Sigmoid colon (tissue), 7 donors: ENCODE results near the gene AP1AR. TPM values are rescaled to one million over a fixed set of nuclear protein-coding genes. Genes with fewer than 3 reads are reported as not detected.

Experiments used
- DNase-seq: peaks from one replicate; pipeline ENCODE4 v3.0.0-alpha.2; 2019
- H3K27ac ChIP-seq, 4 donors: fragments of 200-600 bp; sonication (generic); one replicate each; pipeline ENCODE4 v1.5.1; 2016 to 2019; ENCODE audit warnings: mild to moderate bottlenecking in 1 of 4
- H3K27me3 ChIP-seq, 3 donors: fragments of 200-600 bp; sonication (generic); one replicate each; pipeline ENCODE4 v1.5.1; 2019; ENCODE audit warnings: mild to moderate bottlenecking in 1 of 3
- H3K36me3 ChIP-seq, 4 donors: fragments of 200-600 bp; sonication (generic); one replicate each; pipeline ENCODE4 v1.5.1; 2016 to 2019
- H3K4me1 ChIP-seq, 4 donors: fragments of 200-600 bp; sonication (generic); one replicate each; pipeline ENCODE4 v1.5.1; 2017 to 2019
- H3K4me3 ChIP-seq, 4 donors: fragments of 200-600 bp; sonication (generic); one replicate each; pipeline ENCODE4 v1.5.1; 2017 to 2019; ENCODE audit warnings: mild to moderate bottlenecking in 2 of 4, moderate library complexity in 1 of 4
- H3K9me3 ChIP-seq, 4 donors: fragments of 200-600 bp in 3 of 4; sonication (generic) in 3 of 4; one replicate each; pipeline versions ENCODE4 v1.5.1 to v1.6.1; 2013 to 2019
- EP300 ChIP-seq, 4 donors: sonication (generic); formaldehyde crosslinking; IDR thresholded peaks; one replicate each; pipeline ENCODE4 v1.6.1; 2017; ENCODE audit warnings: antibody characterized with exemption in 4 of 4
- POLR2A ChIP-seq, 2 donors: fragments of 450-650 bp; IDR thresholded peaks; one replicate each; pipeline ENCODE4 v1.6.1; 2016; ENCODE audit warnings: antibody characterized with exemption in 2 of 2, mild to moderate bottlenecking in 2 of 2, moderate library complexity in 2 of 2
- POLR2AphosphoS5 ChIP-seq, 4 donors: sonication (generic); formaldehyde crosslinking; IDR thresholded peaks; one replicate each; pipeline ENCODE4 v1.6.1; 2017; ENCODE audit warnings: antibody characterized with exemption in 4 of 4
- whole genome bisulfite sequencing, 2 donors: extraction: QIAGEN DNeasy Blood & Tissue Kit; methylation state at CpG; one replicate each; pipeline ENCODE4 v1.1.7; 2013; 5-methylcytosine and 5-hydroxymethylcytosine counted together
- intact Hi-C: fragments of 100-400 bp; cut with DNase I; formaldehyde crosslinking; loops from one replicate; pipeline ENCODE4 v1.15.1; 2023
- polyA plus RNA-seq, 3 donors: library from polyadenylated mRNA; stranded (reverse); fragments of 200-250 nt; gene quantifications; one replicate each; pipeline ENCODE4 v1.2.3, GENCODE V29; 2013
- total RNA-seq, 4 donors: library from RNA; depleted of rRNA; stranded (reverse); fragments of >200 nt; gene quantifications; one replicate each; pipeline ENCODE4 v1.1.0, GENCODE V29; 2016
- TF ChIP-seq, protein P1 (sequence below), 4 experiments: fragments of 450-650 bp in 3 of 4; fragments of 200-600 bp in 1 of 4; IDR thresholded peaks; one replicate each; pipeline ENCODE4 v1.5.1; 2016 to 2019; ENCODE audit warnings: antibody characterized with exemption in 4 of 4, mild to moderate bottlenecking in 3 of 4, moderate library complexity in 2 of 4
- donor health status: healthy with polysubstance abuse.
- donor health status: Bipolar disorder and iron deficiency.
- donor health status: healthy.

Gene AP1AR
- total and polyA plus RNA-seq, 7 donors, result 6.9 to 36.3 (median 19.5) TPM

DNA sequence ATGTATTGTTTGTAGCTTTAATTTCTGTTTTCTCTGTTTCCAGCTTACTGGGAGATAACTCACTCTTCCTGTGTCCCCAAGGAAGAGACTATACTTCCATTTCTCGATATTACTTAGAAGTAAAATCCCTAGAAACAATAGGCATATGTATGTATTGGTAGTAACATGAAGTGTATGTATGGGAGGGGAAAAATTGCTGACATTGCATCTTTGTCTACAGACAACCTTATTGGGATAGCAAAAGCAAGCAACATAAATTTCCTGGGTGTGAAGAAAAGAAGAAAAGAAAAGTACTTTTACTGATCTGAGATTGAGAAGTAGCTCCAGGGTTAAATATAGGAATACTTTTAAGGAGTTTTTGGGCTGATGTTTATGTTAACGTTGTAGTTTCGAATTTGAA, 15.4 kb downstream of the AP1AR start:
- no peaks in the 10 kb centered on the region for H3K36me3 ChIP-seq
- H3K9me3 ChIP-seq, result no peaks in the 10 kb centered on the region
- no peak for DNase-seq
- H3K4me3 ChIP-seq, result no peak overlapping the region
- no peaks in the 10 kb centered on the region for H3K27me3 ChIP-seq
- WGBS, 2 donors, result 85 to 92% methylated on average over 3 of the region's 3 CpGs
- TF ChIP-seq EP300 (IDR thresholded peaks at IDR 0.05) (no peak), POLR2A (IDR thresholded peaks at IDR 0.05) (no peak), POLR2AphosphoS5 (IDR thresholded peaks at IDR 0.05) (no peak)
- TF ChIP-seq, protein P1, sequence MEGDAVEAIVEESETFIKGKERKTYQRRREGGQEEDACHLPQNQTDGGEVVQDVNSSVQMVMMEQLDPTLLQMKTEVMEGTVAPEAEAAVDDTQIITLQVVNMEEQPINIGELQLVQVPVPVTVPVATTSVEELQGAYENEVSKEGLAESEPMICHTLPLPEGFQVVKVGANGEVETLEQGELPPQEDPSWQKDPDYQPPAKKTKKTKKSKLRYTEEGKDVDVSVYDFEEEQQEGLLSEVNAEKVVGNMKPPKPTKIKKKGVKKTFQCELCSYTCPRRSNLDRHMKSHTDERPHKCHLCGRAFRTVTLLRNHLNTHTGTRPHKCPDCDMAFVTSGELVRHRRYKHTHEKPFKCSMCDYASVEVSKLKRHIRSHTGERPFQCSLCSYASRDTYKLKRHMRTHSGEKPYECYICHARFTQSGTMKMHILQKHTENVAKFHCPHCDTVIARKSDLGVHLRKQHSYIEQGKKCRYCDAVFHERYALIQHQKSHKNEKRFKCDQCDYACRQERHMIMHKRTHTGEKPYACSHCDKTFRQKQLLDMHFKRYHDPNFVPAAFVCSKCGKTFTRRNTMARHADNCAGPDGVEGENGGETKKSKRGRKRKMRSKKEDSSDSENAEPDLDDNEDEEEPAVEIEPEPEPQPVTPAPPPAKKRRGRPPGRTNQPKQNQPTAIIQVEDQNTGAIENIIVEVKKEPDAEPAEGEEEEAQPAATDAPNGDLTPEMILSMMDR (IDR thresholded peaks at IDR 0.05), result no peak
- peaks cover 0 to 3% (median 0%) of the 10 kb centered on the region in 4 donors for H3K4me1 ChIP-seq
- intact Hi-C loops, result no loop called here
- no peak overlapping the region for H3K27ac ChIP-seq

DNA sequence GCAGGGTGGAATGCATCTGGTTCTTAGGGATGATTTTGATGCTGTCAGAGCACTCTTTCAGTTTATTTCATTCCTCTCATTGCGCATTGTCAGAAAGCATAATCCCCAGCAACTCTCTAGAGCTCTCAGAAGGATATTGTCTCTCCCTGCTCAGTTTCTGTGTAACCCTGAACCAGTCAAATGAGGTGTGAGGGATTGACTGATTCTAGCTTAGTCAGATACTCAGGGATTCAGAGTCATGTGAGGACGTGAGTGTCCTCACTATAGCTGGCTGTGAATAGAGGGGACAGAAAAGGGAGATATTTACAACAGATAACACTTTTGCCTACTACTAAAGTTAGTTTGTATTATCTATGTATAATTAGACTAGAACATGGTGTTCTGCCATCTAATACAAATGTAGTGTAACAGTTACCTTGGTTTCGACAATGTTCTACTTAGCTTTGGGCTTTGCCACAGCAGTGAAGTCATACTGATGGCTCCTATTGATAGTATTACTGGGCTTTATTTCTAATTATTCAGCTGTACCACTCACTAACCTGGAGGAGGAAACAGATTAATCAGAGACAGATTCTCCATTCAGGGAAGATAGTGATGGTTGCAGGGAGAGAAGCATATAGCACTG, 19.5 kb downstream of the AP1AR start:
- H3K4me3 ChIP-seq, result no peak overlapping the region
- intact Hi-C loops, result no loop called here
- no peaks in the 10 kb centered on the region for H3K9me3 ChIP-seq
- peaks cover 0 to 7% (median 0%) of the 10 kb centered on the region in 4 donors for H3K36me3 ChIP-seq
- TF ChIP-seq, protein P1 (IDR thresholded peaks at IDR 0.05), result no peak
- TF ChIP-seq POLR2A (IDR thresholded peaks at IDR 0.05) (no peak), EP300 (IDR thresholded peaks at IDR 0.05) (no peak), POLR2AphosphoS5 (IDR thresholded peaks at IDR 0.05) (no peak)
- no peak for DNase-seq
- H3K4me1 ChIP-seq, result no peaks in the 10 kb centered on the region
- H3K27me3 ChIP-seq, result no peaks in the 10 kb centered on the region
- 96 to 97% methylated on average over 3 of the region's 3 CpGs for WGBS, 2 donors
- H3K27ac ChIP-seq, result no peak overlapping the region

DNA sequence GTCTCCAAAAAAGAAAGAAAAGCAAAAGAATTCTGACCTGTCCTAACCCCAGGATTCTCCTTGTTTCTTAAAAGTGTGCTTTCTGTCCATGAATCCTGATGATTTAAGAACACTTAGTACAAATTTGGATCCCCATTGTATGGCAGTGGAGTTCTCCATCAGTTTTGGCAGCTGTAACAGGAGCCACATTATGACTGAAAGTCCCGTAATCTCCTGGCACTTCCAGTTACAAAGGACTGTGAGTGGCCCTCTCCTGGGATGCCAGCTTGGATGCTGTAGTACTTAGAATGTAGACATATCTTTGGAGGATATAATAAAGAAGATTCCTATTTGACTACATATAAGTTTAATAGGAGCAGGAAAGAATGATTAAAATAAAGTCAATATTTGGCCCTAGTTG, 20.6 kb downstream of the AP1AR start:
- no peak for DNase-seq
- 97% methylated on average over 1 of the region's 1 CpG for whole genome bisulfite sequencing, 2 donors
- intact Hi-C loops, result no loop called here
- H3K27ac ChIP-seq, result no peak overlapping the region
- TF ChIP-seq POLR2A (IDR thresholded peaks at IDR 0.05), result no peak
- TF ChIP-seq, protein P1 (IDR thresholded peaks at IDR 0.05), result no peak
- TF ChIP-seq EP300 (IDR thresholded peaks at IDR 0.05), result no peak
- no peak overlapping the region for H3K4me3 ChIP-seq
- H3K27me3 ChIP-seq, result no peaks in the 10 kb centered on the region
- no peaks in the 10 kb centered on the region for H3K9me3 ChIP-seq
- no peaks in the 10 kb centered on the region for H3K4me1 ChIP-seq
- peaks cover 0 to 7% (median 0%) of the 10 kb centered on the region in 4 donors for H3K36me3 ChIP-seq

DNA sequence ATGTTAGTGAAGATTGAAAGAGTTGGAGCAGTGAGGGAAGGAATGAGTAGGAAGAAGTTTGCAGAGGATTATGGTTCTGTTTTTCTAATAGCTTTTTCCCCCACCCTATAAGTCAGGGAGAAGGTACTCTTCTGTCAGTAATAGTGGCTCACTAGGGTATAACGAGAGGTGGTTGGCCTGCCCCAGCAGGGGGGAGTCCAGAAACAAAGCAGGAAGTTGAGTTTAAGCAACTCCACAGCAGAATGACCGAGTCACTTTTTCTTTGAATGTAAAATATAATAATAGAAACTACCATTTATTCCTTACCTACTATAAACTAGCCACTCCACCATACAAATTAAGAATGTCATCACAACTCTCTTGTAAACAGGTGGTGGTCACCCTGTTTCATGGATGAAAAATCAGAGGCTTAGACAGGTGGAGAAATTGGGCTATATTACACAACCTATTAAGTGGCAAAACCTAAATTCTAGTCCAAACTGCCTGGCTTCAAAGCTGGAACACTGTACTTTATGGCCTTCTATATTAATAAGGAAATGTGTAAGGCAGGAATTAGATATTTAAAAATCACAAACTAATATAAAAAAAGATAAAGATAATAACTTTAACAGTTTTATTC, 21.9 kb downstream of the AP1AR start:
- Histone ChIP-seq H3K36me3 (peaks cover 0 to 7% (median 0%) of the 10 kb centered on the region in 4 donors), H3K27ac (no peak overlapping the region), H3K4me1 (no peaks in the 10 kb centered on the region), H3K4me3 (no peak overlapping the region), H3K27me3 (no peaks in the 10 kb centered on the region), H3K9me3 (no peaks in the 10 kb centered on the region)
- TF ChIP-seq, protein P1 (IDR thresholded peaks at IDR 0.05), result no peak
- TF ChIP-seq EP300 (IDR thresholded peaks at IDR 0.05), result no peak
- intact Hi-C loops, result no loop called here
- DNase-seq, result no peak
- WGBS, 2 donors, result 29 to 79% methylated on average over 2 of the region's 2 CpGs
